ENCODE data around the gene MISP3.

MISP3 gene

DNA sequence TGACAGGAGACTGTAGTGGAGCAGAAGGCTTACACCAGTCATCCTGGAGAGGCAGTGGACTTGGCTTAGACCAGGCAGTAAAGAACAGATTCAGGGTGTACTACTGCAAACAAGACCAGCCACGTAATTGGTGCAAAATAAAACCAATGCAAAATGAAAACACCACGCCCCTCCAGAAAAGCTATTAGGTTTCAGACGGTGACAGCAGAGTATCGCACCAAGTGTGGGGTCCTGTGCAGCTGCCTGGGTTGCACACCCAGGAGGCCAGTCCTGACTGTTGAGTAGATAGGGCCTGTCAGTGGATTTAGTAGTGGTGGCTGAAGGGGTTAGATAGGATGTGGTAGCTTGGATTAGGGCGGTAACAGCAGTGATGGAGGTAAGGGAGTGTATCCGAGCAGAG, 50.3 kb downstream of the MISP3 start:
- DNase-seq (ENCODE audit: extremely low read depth, low read depth), result no peak
- TF ChIP-seq, protein P1, sequence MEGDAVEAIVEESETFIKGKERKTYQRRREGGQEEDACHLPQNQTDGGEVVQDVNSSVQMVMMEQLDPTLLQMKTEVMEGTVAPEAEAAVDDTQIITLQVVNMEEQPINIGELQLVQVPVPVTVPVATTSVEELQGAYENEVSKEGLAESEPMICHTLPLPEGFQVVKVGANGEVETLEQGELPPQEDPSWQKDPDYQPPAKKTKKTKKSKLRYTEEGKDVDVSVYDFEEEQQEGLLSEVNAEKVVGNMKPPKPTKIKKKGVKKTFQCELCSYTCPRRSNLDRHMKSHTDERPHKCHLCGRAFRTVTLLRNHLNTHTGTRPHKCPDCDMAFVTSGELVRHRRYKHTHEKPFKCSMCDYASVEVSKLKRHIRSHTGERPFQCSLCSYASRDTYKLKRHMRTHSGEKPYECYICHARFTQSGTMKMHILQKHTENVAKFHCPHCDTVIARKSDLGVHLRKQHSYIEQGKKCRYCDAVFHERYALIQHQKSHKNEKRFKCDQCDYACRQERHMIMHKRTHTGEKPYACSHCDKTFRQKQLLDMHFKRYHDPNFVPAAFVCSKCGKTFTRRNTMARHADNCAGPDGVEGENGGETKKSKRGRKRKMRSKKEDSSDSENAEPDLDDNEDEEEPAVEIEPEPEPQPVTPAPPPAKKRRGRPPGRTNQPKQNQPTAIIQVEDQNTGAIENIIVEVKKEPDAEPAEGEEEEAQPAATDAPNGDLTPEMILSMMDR (IDR thresholded peaks at IDR 0.05; ENCODE audit: low read depth, low read length, missing control alignments), result no peak
- no peak overlapping the region for H3K4me3 ChIP-seq (replicated peaks; ENCODE audit: low read depth, low read length)
